B cell (primary cell): ENCODE data around the gene ATXN1. TPM values are rescaled to one million over a fixed set of nuclear protein-coding genes. Genes with fewer than 3 reads are reported as not detected.

Source experiments
- ATAC-seq: fragments of 200-7000 bp; cut with Tn5 transposase; one replicate; pipeline ENCODE4 v1.10.0; 2021; ENCODE audit warnings: low read depth, mild to moderate bottlenecking, moderate number of reproducible peaks, moderate library complexity
- CTCF ChIA-PET: fragments of 350-600 bp; sonication (Branson Sonifier 250); formaldehyde crosslinking; loops from one replicate; lab custom pipeline; 2021; ENCODE audit warnings: antibody characterized with exemption, inconsistent platforms; lab: Charles Lee
- POLR2A ChIA-PET: fragments of 350-600 bp; sonication (Branson Sonifier 250); formaldehyde crosslinking; loops from one replicate; lab custom pipeline; 2021; ENCODE audit warnings: antibody characterized with exemption; lab: Charles Lee
- DNase-seq: peaks from one replicate; pipeline ENCODE4 v3.0.0; 2013
- H2AFZ ChIP-seq: 2 replicates; pipeline ENCODE4 v1.6.1; 2012; ENCODE audit warnings: mild to moderate bottlenecking, low read depth, low read length; ENCODE audit not compliant: insufficient read depth, poor library complexity, severe bottlenecking
- H3K27ac ChIP-seq, 2 donors: 1 replicate in 1 of 2; 2 replicates in 1 of 2; pipeline ENCODE4 v1.5.1; 2012 to 2013; ENCODE audit warnings: low read length in 2 of 2, mild to moderate bottlenecking in 2 of 2, moderate library complexity in 1 of 2
- H3K27me3 ChIP-seq, 4 experiments: fragments of 200-600 bp in 1 of 4; sonication (generic) in 1 of 4; replicated peaks in 1 of 4; 1 replicate in 2 of 4; 2 replicates in 2 of 4; pipeline versions ENCODE4 v1.6.1 to v1.7.0; 2013 to 2016; ENCODE audit warnings: low read length in 3 of 4, mild to moderate bottlenecking in 2 of 4, mixed read lengths in 1 of 4, moderate library complexity in 1 of 4; ENCODE audit not compliant: insufficient read depth in 4 of 4, control insufficient read depth in 3 of 4; ENCODE audit errors: control extremely low read depth in 1 of 4
- H3K36me3 ChIP-seq, 2 experiments: replicated peaks in 1 of 2; 1 replicate in 1 of 2; 2 replicates in 1 of 2; pipeline versions ENCODE4 v1.6.1 to v1.7.1; 2013; ENCODE audit warnings: low read length in 1 of 2; ENCODE audit not compliant: insufficient read depth in 2 of 2, control insufficient read depth in 1 of 2; ENCODE audit errors: control extremely low read depth in 1 of 2, extremely low read depth in 1 of 2
- H3K4me1 ChIP-seq, 2 donors: fragments of 200-600 bp in 1 of 2; sonication (generic) in 1 of 2; 1 replicate in 1 of 2; 2 replicates in 1 of 2; pipeline versions ENCODE4 v1.5.1 to v1.6.1; 2013 to 2017; ENCODE audit warnings: low read length in 2 of 2; ENCODE audit not compliant: control insufficient read depth in 2 of 2, insufficient read depth in 2 of 2
- H3K4me2 ChIP-seq: replicated peaks from 2 replicates; pipeline ENCODE3; 2012; ENCODE audit warnings: mild to moderate bottlenecking, low read depth, low read length; ENCODE audit not compliant: poor library complexity, severe bottlenecking
- H3K4me3 ChIP-seq, 5 experiments: fragments of 200-600 bp in 1 of 5; sonication (generic) in 1 of 5; 1 replicate in 3 of 5; 2 replicates in 2 of 5; pipeline versions ENCODE4 v1.5.1 to v1.7.0; 2011 to 2016; ENCODE audit warnings: low read length in 4 of 5, mild to moderate bottlenecking in 4 of 5, low read depth in 2 of 5, control low read depth in 1 of 5, moderate library complexity in 1 of 5; ENCODE audit not compliant: insufficient read depth in 1 of 5; ENCODE audit errors: control extremely low read depth in 1 of 5, extremely low read depth in 1 of 5
- H3K79me2 ChIP-seq: fragments of 200-600 bp; sonication (generic); one replicate; pipeline ENCODE4 v1.6.0; 2016; ENCODE audit warnings: low read length; ENCODE audit not compliant: control insufficient read depth, insufficient read depth
- H3K9ac ChIP-seq: fragments of 200-600 bp; sonication (generic); 2 replicates; pipeline ENCODE4 v1.6.1; 2017; ENCODE audit warnings: mild to moderate bottlenecking, low read length, moderate library complexity
- H3K9me3 ChIP-seq, 3 donors: one replicate each; pipeline versions ENCODE4 v1.6.1 to v1.7.1; 2013; ENCODE audit warnings: low read length in 2 of 3; ENCODE audit not compliant: control insufficient read depth in 2 of 3, insufficient read depth in 1 of 3; ENCODE audit errors: control extremely low read depth in 1 of 3
- H4K20me1 ChIP-seq: 2 replicates; pipeline ENCODE4 v1.6.0; 2012; ENCODE audit warnings: mild to moderate bottlenecking, low read length; ENCODE audit not compliant: insufficient read depth, control insufficient read depth, poor library complexity, severe bottlenecking
- H3K27ac Mint-ChIP-seq: one replicate; pipeline ENCODE4 v1.8.0; 2021; ENCODE audit warnings: mixed read lengths
- H3K27me3 Mint-ChIP-seq: one replicate; pipeline ENCODE4 v1.8.0; 2021; ENCODE audit warnings: mixed read lengths
- H3K4me1 Mint-ChIP-seq: one replicate; pipeline ENCODE4 v1.8.0; 2021; ENCODE audit warnings: mixed read lengths
- H3K4me3 Mint-ChIP-seq: one replicate; pipeline ENCODE4 v1.8.0; 2021; ENCODE audit warnings: mixed read lengths
- H3K9me3 Mint-ChIP-seq: one replicate; pipeline ENCODE4 v1.8.0; 2022; ENCODE audit warnings: mixed read lengths; ENCODE audit not compliant: insufficient read depth
- EZH2 ChIP-seq: IDR thresholded peaks from 2 replicates; pipeline ENCODE4 v1.6.1; 2012; ENCODE audit warnings: borderline replicate concordance, low read depth, mild to moderate bottlenecking, moderate library complexity, low read length; ENCODE audit not compliant: insufficient read depth, poor library complexity, severe bottlenecking
- WGBS: methylation state at CpG from one replicate; pipeline ENCODE4 v1.1.5; 2013; ENCODE audit warnings: missing lambda C conversion rate; ENCODE audit not compliant: insufficient coverage; 5-methylcytosine and 5-hydroxymethylcytosine counted together
- intact Hi-C: fragments of 100-400 bp; cut with micrococcal nuclease; formaldehyde crosslinking; loops from one replicate; pipeline ENCODE4 v1.10.0; 2022
- polyA plus RNA-seq: library from polyadenylated mRNA; depleted of rRNA; stranded (reverse); fragments of >200 nt; gene quantifications from 2 replicates; pipeline ENCODE4 v1.2.3, GENCODE V29; 2012
- total RNA-seq, 2 donors: library from RNA; stranded (reverse); fragments of 120-200 nt in 1 of 2; gene quantifications; 1 replicate in 1 of 2; 2 replicates in 1 of 2; pipeline versions ENCODE4 v1.2.3 to v1.2.4, GENCODE V29; 2013 to 2022
- TF ChIP-seq, protein P1 (sequence below): fragments of 200-600 bp; IDR thresholded peaks from one replicate; pipeline ENCODE4 v1.8.0; 2022; ENCODE audit warnings: antibody characterized with exemption, mild to moderate bottlenecking

The ATXN1 gene
- total and polyA plus RNA-seq, 2 donors (not counting 1 experiment from before 2014, with no cell fraction given): 5.7 to 63.8 TPM

GRCh38 chr6:16653226-16653625 lies 108.0 kb downstream of the ATXN1 start:
- peaks cover 21% of the 10 kb centered on the region for H3K4me1 Mint-ChIP-seq
- H3K4me3 Mint-ChIP-seq: no peak overlapping the region

GRCh38 chr6:16651871-16652270 lies 109.4 kb downstream of the ATXN1 start:
- no peak overlapping the region for H3K4me3 Mint-ChIP-seq
- ChIA-PET POLR2A (no interaction called here), CTCF (interaction anchor here (0.6 to 0.7 kb wide), 2 partner anchors 97 to 320 kb away, joined by 3 read pairs; no protein-coding TSS in a partner anchor)
- no peaks in the 10 kb centered on the region for H3K27me3 ChIP-seq
- peaks cover 0 to 7% of the 10 kb centered on the region in 2 donors for H3K4me1 ChIP-seq
- TF ChIP-seq EZH2: no peak
- TF ChIP-seq, protein P1, sequence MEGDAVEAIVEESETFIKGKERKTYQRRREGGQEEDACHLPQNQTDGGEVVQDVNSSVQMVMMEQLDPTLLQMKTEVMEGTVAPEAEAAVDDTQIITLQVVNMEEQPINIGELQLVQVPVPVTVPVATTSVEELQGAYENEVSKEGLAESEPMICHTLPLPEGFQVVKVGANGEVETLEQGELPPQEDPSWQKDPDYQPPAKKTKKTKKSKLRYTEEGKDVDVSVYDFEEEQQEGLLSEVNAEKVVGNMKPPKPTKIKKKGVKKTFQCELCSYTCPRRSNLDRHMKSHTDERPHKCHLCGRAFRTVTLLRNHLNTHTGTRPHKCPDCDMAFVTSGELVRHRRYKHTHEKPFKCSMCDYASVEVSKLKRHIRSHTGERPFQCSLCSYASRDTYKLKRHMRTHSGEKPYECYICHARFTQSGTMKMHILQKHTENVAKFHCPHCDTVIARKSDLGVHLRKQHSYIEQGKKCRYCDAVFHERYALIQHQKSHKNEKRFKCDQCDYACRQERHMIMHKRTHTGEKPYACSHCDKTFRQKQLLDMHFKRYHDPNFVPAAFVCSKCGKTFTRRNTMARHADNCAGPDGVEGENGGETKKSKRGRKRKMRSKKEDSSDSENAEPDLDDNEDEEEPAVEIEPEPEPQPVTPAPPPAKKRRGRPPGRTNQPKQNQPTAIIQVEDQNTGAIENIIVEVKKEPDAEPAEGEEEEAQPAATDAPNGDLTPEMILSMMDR: no peak
- H3K9me3 Mint-ChIP-seq: no peaks in the 10 kb centered on the region
- no peak overlapping the region for H3K4me3 ChIP-seq
- no peak overlapping the region for H2AFZ ChIP-seq
- no peaks in the 10 kb centered on the region for H3K36me3 ChIP-seq
- no peaks in the 10 kb centered on the region for H3K9me3 ChIP-seq
- H3K27me3 Mint-ChIP-seq: no peaks in the 10 kb centered on the region
- no peaks in the 10 kb centered on the region for H4K20me1 ChIP-seq
- H3K4me2 ChIP-seq: no peak overlapping the region
- H3K27ac ChIP-seq: no peak overlapping the region
- H3K79me2 ChIP-seq: no peaks in the 10 kb centered on the region
- no peak overlapping the region for H3K27ac Mint-ChIP-seq
- intact Hi-C loops: no loop called here
- ATAC-seq: no peak
- peaks cover 11% of the 10 kb centered on the region for H3K4me1 Mint-ChIP-seq
- no peak overlapping the region for H3K9ac ChIP-seq
- no peak for DNase-seq
- no CpG with 5 or more reads among the region's 6 CpGs for WGBS

More at GRCh38 chr6:16653226-16653625, 108.0 kb downstream of the ATXN1 start:
- no peaks in the 10 kb centered on the region for H3K79me2 ChIP-seq
- POLR2A ChIA-PET: no interaction called here
- CTCF ChIA-PET: interaction anchor here (1.5 kb wide), 1 partner anchor 110 kb away, joined by 3 read pairs; no protein-coding TSS in a partner anchor
- no peak for TF ChIP-seq EZH2
- TF ChIP-seq, protein P1: no peak
- Mint-ChIP-seq H3K9me3 (no peaks in the 10 kb centered on the region), H3K27ac (no peak overlapping the region), H3K27me3 (no peaks in the 10 kb centered on the region)
- H3K9ac ChIP-seq: no peak overlapping the region
- no peaks in the 10 kb centered on the region for H4K20me1 ChIP-seq
- H3K9me3 ChIP-seq: no peaks in the 10 kb centered on the region
- H2AFZ ChIP-seq: no peak overlapping the region
- DNase-seq: no peak
- intact Hi-C loops: no loop called here
- H3K4me2 ChIP-seq: no peak overlapping the region
- H3K4me3 ChIP-seq: no peak overlapping the region
- ATAC-seq: no peak
- H3K27me3 ChIP-seq: no peaks in the 10 kb centered on the region
- WGBS: 97% methylated on average over 7 of the region's 7 CpGs
- H3K36me3 ChIP-seq: no peaks in the 10 kb centered on the region
- no peak overlapping the region for H3K27ac ChIP-seq
- peaks cover 0 to 9% of the 10 kb centered on the region in 2 donors for H3K4me1 ChIP-seq
